ENCODE data around the gene TRIM13.

DNA sequence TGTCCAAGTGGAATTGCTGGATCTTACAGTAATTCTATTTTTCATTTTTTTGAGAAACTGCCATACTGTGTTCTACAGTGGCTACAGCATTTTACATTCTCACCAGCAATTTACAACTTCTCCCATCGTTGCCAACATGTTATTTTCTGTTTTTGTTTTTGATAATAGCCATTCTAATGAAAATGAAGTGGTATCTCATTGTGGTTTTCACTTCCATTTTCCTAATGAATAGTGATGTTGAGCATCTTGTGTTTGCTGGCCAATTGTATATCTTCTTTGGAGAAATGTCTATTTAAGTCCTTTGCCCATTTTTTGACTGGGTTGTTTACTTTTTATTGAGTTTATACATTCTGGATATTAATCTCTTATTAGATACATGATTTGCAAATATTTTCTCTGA, 57.0 kb downstream of the TRIM13 start:
- TF ChIP-seq CTCF (IDR thresholded peaks at IDR 0.05) (no peak), POLR2A (IDR thresholded peaks at IDR 0.05) (no peak)
